Spleen (tissue), 11 donors: ENCODE measurements around the gene ZNF438. TPM values are rescaled to one million over a fixed set of nuclear protein-coding genes. Genes with fewer than 3 reads are reported as not detected.

ENCODE experiments used
- DNase-seq: peaks from one replicate; pipeline ENCODE4 v3.0.0-alpha.2; 2020
- H3K27ac ChIP-seq, 8 donors: fragments of 200-600 bp; sonication (generic) in 7 of 8; 1 replicate in 4 of 8; 2 replicates in 4 of 8; pipeline versions ENCODE4 v1.5.0 to v1.8.0; 2016 to 2021; ENCODE audit warnings: inconsistent platforms in 4 of 8, mild to moderate bottlenecking in 4 of 8, moderate library complexity in 1 of 8
- H3K27me3 ChIP-seq, 7 donors: fragments of 200-600 bp; sonication (generic) in 6 of 7; replicated peaks in 1 of 7; 1 replicate in 4 of 7; 2 replicates in 3 of 7; pipeline versions ENCODE4 v1.5.0 to v1.8.0; 2016 to 2021; ENCODE audit warnings: inconsistent platforms in 3 of 7, mild to moderate bottlenecking in 1 of 7
- H3K36me3 ChIP-seq, 6 donors: fragments of 200-600 bp; sonication (generic) in 5 of 6; 1 replicate in 4 of 6; 2 replicates in 2 of 6; pipeline versions ENCODE4 v1.5.0 to v1.8.0; 2016 to 2021; ENCODE audit warnings: inconsistent platforms in 2 of 6
- H3K4me1 ChIP-seq, 6 donors: fragments of 200-600 bp; sonication (generic) in 5 of 6; 1 replicate in 3 of 6; 2 replicates in 3 of 6; pipeline versions ENCODE4 v1.5.0 to v1.8.0; 2016 to 2021; ENCODE audit warnings: inconsistent platforms in 3 of 6
- H3K4me3 ChIP-seq, 8 donors: fragments of 200-600 bp; sonication (generic) in 7 of 8; 1 replicate in 4 of 8; 2 replicates in 4 of 8; pipeline versions ENCODE4 v1.5.0 to v1.8.0; 2016 to 2021; ENCODE audit warnings: inconsistent platforms in 4 of 8, mild to moderate bottlenecking in 4 of 8, moderate library complexity in 2 of 8
- H3K9me3 ChIP-seq, 8 donors: fragments of 200-600 bp; sonication (generic) in 7 of 8; 1 replicate in 4 of 8; 2 replicates in 4 of 8; pipeline versions ENCODE4 v1.5.0 to v1.8.0; 2016 to 2021; ENCODE audit warnings: inconsistent platforms in 4 of 8
- CTCF ChIP-seq, 11 experiments: fragments of 200-600 bp in 7 of 11; fragments of 450-650 bp in 4 of 11; sonication (generic) in 4 of 11; IDR thresholded peaks in 8 of 11; conservative IDR thresholded peaks in 3 of 11; 1 replicate in 7 of 11; 2 replicates in 4 of 11; pipeline versions ENCODE4 v1.4.0 to v1.8.0; 2016 to 2021; ENCODE audit warnings: antibody characterized with exemption in 11 of 11, inconsistent platforms in 4 of 11, mild to moderate bottlenecking in 1 of 11
- POLR2A ChIP-seq, 3 donors: fragments of 450-650 bp; IDR thresholded peaks; one replicate each; pipeline ENCODE4 v1.5.1; 2017; ENCODE audit warnings: antibody characterized with exemption in 3 of 3, mild to moderate bottlenecking in 1 of 3
- POLR2AphosphoS5 ChIP-seq, 3 donors: sonication (generic); formaldehyde crosslinking; IDR thresholded peaks; one replicate each; pipeline ENCODE4 v1.5.1; 2017; ENCODE audit warnings: antibody characterized with exemption in 3 of 3
- WGBS, 5 donors: extraction: QIAGEN DNeasy Blood & Tissue Kit in 3 of 5; methylation state at CpG; one replicate each; pipeline versions ENCODE4 v1.1.5 to v1.1.7; 2013 to 2018; 5-methylcytosine and 5-hydroxymethylcytosine counted together
- intact Hi-C: fragments of 100-400 bp; cut with DNase I; formaldehyde crosslinking; loops from one replicate; pipeline ENCODE4 v1.15.0; 2023; ENCODE audit warnings: low total_unique reads
- polyA plus RNA-seq, 3 donors: library from polyadenylated mRNA; stranded (reverse); fragments of 200-250 nt; gene quantifications; one replicate each; pipeline ENCODE4 v1.2.1, GENCODE V29; 2013
- total RNA-seq, 7 donors: library from RNA; depleted of rRNA in 3 of 7; stranded (reverse); fragments of >200 nt in 3 of 7; fragmentation: NEBNext Ultra II Directional in 4 of 7; extraction: Animal tissue kit (Norgen Biotek cat#: 25700) in 4 of 7; gene quantifications; one replicate each; pipeline versions ENCODE4 v1.1.0 to v1.2.1, GENCODE V29; 2016 to 2021
- donor health status: healthy with polysubstance abuse.
- donor health status: DM: no; HTN: no; CAD: no; lungs with moderate emphysema.
- donor health status: DM: no; HTN: no; CAD: no.
- donor health status: Bipolar disorder and iron deficiency.
- donor health status: healthy.
- donor health status: DM: no; HTN: no; CAD: no.
- donor health status: DM: yes; HTN: yes; CAD: no.

The ZNF438 gene
- total and polyA plus RNA-seq, 10 donors, result 4.4 to 23.1 (median 13.9) TPM

GRCh38 chr10:30853066-30853465 lies 178.6 kb downstream of the ZNF438 start:
- Histone ChIP-seq H3K27me3 (no peaks in the 10 kb centered on the region), H3K4me3 (no peak overlapping the region), H3K27ac (no peak overlapping the region), H3K9me3 (no peaks in the 10 kb centered on the region), H3K4me1 (peaks cover 0 to 34% (median 6%) of the 10 kb centered on the region in 6 donors), H3K36me3 (peaks cover 0 to 22% (median 11%) of the 10 kb centered on the region in 6 donors)
- TF ChIP-seq POLR2AphosphoS5 (IDR thresholded peaks at IDR 0.05) (no peak), CTCF (IDR thresholded peaks at IDR 0.05 in 8 of 11, conservative IDR thresholded peaks at IDR 0.05 in 3 of 11) (no peak), POLR2A (IDR thresholded peaks at IDR 0.05) (no peak)
- intact Hi-C loops, result no loop called here
- DNase-seq, result no peak
- 74 to 89% (median 81%) methylated on average over 1 of the region's 1 CpG for WGBS, 5 donors

GRCh38 chr10:30850776-30851175 lies 180.9 kb downstream of the ZNF438 start:
- Histone ChIP-seq H3K27ac (no peak overlapping the region), H3K9me3 (no peaks in the 10 kb centered on the region), H3K4me3 (no peak overlapping the region), H3K36me3 (peaks cover 0 to 45% (median 11%) of the 10 kb centered on the region in 6 donors), H3K27me3 (no peaks in the 10 kb centered on the region), H3K4me1 (peaks cover 0 to 17% (median 6%) of the 10 kb centered on the region in 6 donors)
- intact Hi-C loops, result no loop called here
- WGBS, 5 donors, result 84 to 95% (median 91%) methylated on average over 2 of the region's 2 CpGs
- DNase-seq, result no peak
- no peak for TF ChIP-seq CTCF (IDR thresholded peaks at IDR 0.05 in 8 of 11, conservative IDR thresholded peaks at IDR 0.05 in 3 of 11)
- no peak for TF ChIP-seq POLR2AphosphoS5 (IDR thresholded peaks at IDR 0.05)
- TF ChIP-seq POLR2A (IDR thresholded peaks at IDR 0.05), result no peak

- peaks cover 0 to 4% (median 1%) of the 10 kb centered on the region in 6 donors for H3K4me1 ChIP-seq
- H3K27me3 ChIP-seq, result no peaks in the 10 kb centered on the region
- 84 to 90% (median 90%) methylated on average over 3 of the region's 3 CpGs for WGBS, 5 donors
- no peak overlapping the region for H3K27ac ChIP-seq
- TF ChIP-seq POLR2A (IDR thresholded peaks at IDR 0.05) (no peak), CTCF (IDR thresholded peaks at IDR 0.05 in 8 of 11, conservative IDR thresholded peaks at IDR 0.05 in 3 of 11) (no peak), POLR2AphosphoS5 (IDR thresholded peaks at IDR 0.05) (no peak)
- peaks cover 0 to 56% (median 14%) of the 10 kb centered on the region in 6 donors for H3K36me3 ChIP-seq
- DNase-seq, result no peak
- H3K9me3 ChIP-seq, result no peaks in the 10 kb centered on the region
- intact Hi-C loops, result no loop called here
- no peak overlapping the region for H3K4me3 ChIP-seq
These were observed 182.2 kb downstream of the ZNF438 start for GRCh38 chr10:30849231-30850035.

- H3K27ac ChIP-seq, result no peak overlapping the region
- intact Hi-C loops, result no loop called here
- H3K36me3 ChIP-seq, result peaks cover 0 to 56% (median 14%) of the 10 kb centered on the region in 6 donors
- TF ChIP-seq POLR2A (IDR thresholded peaks at IDR 0.05) (no peak), CTCF (IDR thresholded peaks at IDR 0.05 in 8 of 11, conservative IDR thresholded peaks at IDR 0.05 in 3 of 11) (no peak), POLR2AphosphoS5 (IDR thresholded peaks at IDR 0.05) (no peak)
- 83 to 94% (median 91%) methylated on average over 11 of the region's 11 CpGs for WGBS, 5 donors
- no peak overlapping the region for H3K4me3 ChIP-seq
- no peak for DNase-seq
- H3K4me1 ChIP-seq, result no peaks in the 10 kb centered on the region
- H3K27me3 ChIP-seq, result no peaks in the 10 kb centered on the region
- H3K9me3 ChIP-seq, result no peaks in the 10 kb centered on the region
These were observed 183.2 kb downstream of the ZNF438 start for GRCh38 chr10:30848396-30849032.
